Kidney (tissue), 14 donors: ENCODE data around the gene DST. TPM values are rescaled to one million over a fixed set of nuclear protein-coding genes. Genes with fewer than 3 reads are reported as not detected.
A peak's percentile ranks its signal among the peaks of the same experiment; 100 is the strongest.

Source experiments
- DNase-seq, 5 donors: peaks; one replicate each; pipeline ENCODE4 v3.0.0-alpha.2; 2013 to 2020
- FAIRE-seq: peaks from 2 replicates; lab custom pipeline; 2012; peaks lifted over from hg19 to GRCh38; lab: Jason Lieb, UNC
- H3K27ac ChIP-seq, 2 donors: one replicate each; pipeline ENCODE4 v1.7.0; 2013; ENCODE audit warnings: low read depth in 2 of 2, low read length in 2 of 2, inconsistent platforms in 1 of 2
- H3K27me3 ChIP-seq: one replicate; pipeline ENCODE4 v1.7.1; 2013; ENCODE audit warnings: low read length, inconsistent platforms; ENCODE audit not compliant: control insufficient read depth, insufficient read depth
- H3K36me3 ChIP-seq, 3 donors: one replicate each; pipeline versions ENCODE4 v1.7.0 to v1.7.1; 2013; ENCODE audit warnings: low read length in 3 of 3, control low read depth in 1 of 3, inconsistent platforms in 1 of 3; ENCODE audit not compliant: insufficient read depth in 3 of 3, control insufficient read depth in 2 of 3
- H3K4me1 ChIP-seq, 3 donors: one replicate each; pipeline versions ENCODE4 v1.7.0 to v1.7.1; 2013; ENCODE audit warnings: low read length in 3 of 3, inconsistent platforms in 1 of 3, low read depth in 1 of 3; ENCODE audit not compliant: control insufficient read depth in 2 of 3, insufficient read depth in 2 of 3
- H3K4me3 ChIP-seq, 3 donors: one replicate each; pipeline versions ENCODE4 v1.7.0 to v1.8.1; 2013; ENCODE audit warnings: low read length in 3 of 3, control low read depth in 1 of 3, inconsistent platforms in 1 of 3
- H3K9ac ChIP-seq, 3 donors: one replicate each; pipeline versions ENCODE4 v1.7.0 to v1.7.1; 2013; ENCODE audit warnings: low read length in 3 of 3, control low read depth in 1 of 3, inconsistent platforms in 1 of 3
- H3K9me3 ChIP-seq, 3 donors: one replicate each; pipeline versions ENCODE4 v1.7.0 to v1.7.1; 2013; ENCODE audit warnings: low read length in 3 of 3, control low read depth in 1 of 3, inconsistent platforms in 1 of 3; ENCODE audit not compliant: control insufficient read depth in 2 of 3, insufficient read depth in 1 of 3
- intact Hi-C: fragments of 100-400 bp; cut with DNase I; formaldehyde crosslinking; loops from one replicate; pipeline ENCODE4 v1.11.1; 2022
- polyA plus RNA-seq: library from polyadenylated mRNA; stranded (reverse); fragments of 350-450 nt; fragmentation: Illumina TruSeq; extraction: RNeasy Lipid Tissue Mini Kit (QIAGEN cat#74804); gene quantifications from one replicate; pipeline ENCODE4 v1.2.3, GENCODE V29; 2014; ENCODE audit warnings: low read depth, low replicate concordance; ENCODE audit not compliant: insufficient read depth
- total RNA-seq: library from RNA; stranded (reverse); fragmentation: NEBNext Ultra II Directional; extraction: Animal tissue kit (Norgen Biotek cat#: 25700); gene quantifications from one replicate; pipeline ENCODE4 v1.2.1, GENCODE V29; 2021
- TF ChIP-seq, protein P1 (sequence below): IDR thresholded peaks from 3 replicates; pipeline ENCODE4 v1.5.1; 2012; ENCODE audit warnings: mild to moderate bottlenecking, moderate library complexity, borderline replicate concordance; ENCODE audit not compliant: insufficient read depth; ENCODE audit errors: extremely low read depth
- donor health status: control.
- donor health status: control.
- donor health status: control.
- donor health status: control.
- donor health status: control.
- donor health status: DM: yes; HTN: yes; CAD: no.
- donor health status: Normal renal cell carcinoma (clear cell type).

The DST gene
- total and polyA plus RNA-seq, 2 donors from 2014 or later: 68.2 to 259 TPM

DNA sequence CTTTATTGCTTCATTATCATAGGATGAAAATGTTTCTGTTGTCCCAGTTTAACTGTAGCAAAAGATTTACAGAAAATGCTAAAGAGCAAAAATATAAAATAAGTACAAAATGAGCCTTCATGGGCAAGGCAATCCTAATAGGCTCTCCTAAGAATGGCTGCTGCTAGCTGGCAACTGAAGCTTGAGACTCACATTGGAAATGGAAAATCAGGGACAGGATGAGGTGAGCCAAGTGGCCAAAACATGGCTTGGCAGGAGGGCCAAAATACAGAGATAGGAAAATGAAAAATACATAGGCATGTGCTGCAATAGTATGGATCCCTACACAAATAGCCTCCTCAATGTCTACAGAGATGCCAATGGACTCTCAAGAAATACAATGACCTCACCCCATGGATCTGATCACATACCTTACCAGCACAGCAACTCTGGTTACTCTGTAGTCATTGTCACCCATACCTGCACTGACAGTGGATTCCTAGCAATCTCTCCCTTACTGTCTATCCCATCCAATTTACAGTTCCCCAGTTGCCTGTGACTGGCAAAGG, 105.4 kb downstream of the DST start:
- no peak overlapping the region for H3K9ac ChIP-seq
- intact Hi-C loops: no loop called here
- no peak overlapping the region for H3K27ac ChIP-seq
- DNase-seq (no peak), FAIRE-seq (no peak)
- TF ChIP-seq, protein P1, sequence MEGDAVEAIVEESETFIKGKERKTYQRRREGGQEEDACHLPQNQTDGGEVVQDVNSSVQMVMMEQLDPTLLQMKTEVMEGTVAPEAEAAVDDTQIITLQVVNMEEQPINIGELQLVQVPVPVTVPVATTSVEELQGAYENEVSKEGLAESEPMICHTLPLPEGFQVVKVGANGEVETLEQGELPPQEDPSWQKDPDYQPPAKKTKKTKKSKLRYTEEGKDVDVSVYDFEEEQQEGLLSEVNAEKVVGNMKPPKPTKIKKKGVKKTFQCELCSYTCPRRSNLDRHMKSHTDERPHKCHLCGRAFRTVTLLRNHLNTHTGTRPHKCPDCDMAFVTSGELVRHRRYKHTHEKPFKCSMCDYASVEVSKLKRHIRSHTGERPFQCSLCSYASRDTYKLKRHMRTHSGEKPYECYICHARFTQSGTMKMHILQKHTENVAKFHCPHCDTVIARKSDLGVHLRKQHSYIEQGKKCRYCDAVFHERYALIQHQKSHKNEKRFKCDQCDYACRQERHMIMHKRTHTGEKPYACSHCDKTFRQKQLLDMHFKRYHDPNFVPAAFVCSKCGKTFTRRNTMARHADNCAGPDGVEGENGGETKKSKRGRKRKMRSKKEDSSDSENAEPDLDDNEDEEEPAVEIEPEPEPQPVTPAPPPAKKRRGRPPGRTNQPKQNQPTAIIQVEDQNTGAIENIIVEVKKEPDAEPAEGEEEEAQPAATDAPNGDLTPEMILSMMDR: no peak
- H3K4me3 ChIP-seq: peak overlapping the region in 2 of 3 donors; percentile 23 to 25
- peaks cover 3 to 8% (median 4%) of the 10 kb centered on the region in 3 donors for H3K4me1 ChIP-seq
- no peaks in the 10 kb centered on the region for H3K9me3 ChIP-seq
- H3K36me3 ChIP-seq: peaks cover 0 to 3% (median 2%) of the 10 kb centered on the region in 3 donors
- H3K27me3 ChIP-seq: no peaks in the 10 kb centered on the region

DNA sequence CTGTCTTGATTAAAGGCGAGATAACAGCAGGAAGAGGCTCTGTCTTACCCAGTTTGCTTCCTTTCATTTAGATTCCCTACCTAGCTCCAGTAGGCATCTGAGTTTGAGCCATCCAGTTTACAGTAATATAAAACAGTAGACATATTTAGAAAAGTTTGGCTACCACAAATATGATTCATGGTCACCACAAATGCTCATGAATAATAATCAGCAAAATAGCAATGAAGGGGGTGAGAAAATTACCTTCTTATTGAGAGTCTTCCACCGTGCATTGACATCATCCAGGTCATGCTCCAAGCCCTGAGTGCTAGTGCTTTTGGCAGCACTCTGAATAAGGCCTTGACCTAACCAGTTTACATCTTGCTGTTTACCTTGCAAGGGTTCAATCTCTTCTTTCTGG, 106.2 kb downstream of the DST start:
- Histone ChIP-seq H3K27me3 (no peaks in the 10 kb centered on the region), H3K27ac (no peak overlapping the region), H3K36me3 (peaks cover 2 to 10% (median 7%) of the 10 kb centered on the region in 3 donors), H3K4me3 (no peak overlapping the region), H3K9ac (no peak overlapping the region), H3K4me1 (peaks cover 3 to 8% (median 4%) of the 10 kb centered on the region in 3 donors), H3K9me3 (no peaks in the 10 kb centered on the region)
- DNase-seq (no peak), FAIRE-seq (no peak)
- intact Hi-C loops: no loop called here
- TF ChIP-seq, protein P1: no peak

DNA sequence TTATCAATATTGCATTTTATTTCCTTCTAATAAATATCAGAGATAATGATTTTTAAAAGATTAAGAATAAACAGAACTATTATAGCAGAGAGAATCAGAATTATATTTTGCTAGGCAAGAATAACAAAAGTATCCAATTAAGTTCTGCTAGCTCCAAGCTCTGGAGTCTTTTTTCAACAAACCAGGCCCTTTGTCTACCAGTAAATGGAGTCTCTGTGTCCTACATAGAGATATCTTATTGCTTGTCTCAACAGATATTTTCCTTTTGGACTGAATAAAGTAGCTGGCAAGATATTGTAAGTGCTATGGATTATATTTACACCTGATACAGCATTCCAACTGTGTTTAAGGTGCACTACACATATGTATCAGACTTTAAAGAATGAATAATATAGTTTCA, 107.1 kb downstream of the DST start:
- Histone ChIP-seq H3K4me1 (peaks cover 0 to 8% (median 4%) of the 10 kb centered on the region in 3 donors), H3K9me3 (no peaks in the 10 kb centered on the region), H3K27ac (no peak overlapping the region), H3K36me3 (peaks cover 2 to 10% (median 9%) of the 10 kb centered on the region in 3 donors), H3K9ac (no peak overlapping the region), H3K27me3 (no peaks in the 10 kb centered on the region), H3K4me3 (no peak overlapping the region)
- FAIRE-seq (no peak), DNase-seq (no peak)
- TF ChIP-seq, protein P1: no peak
- intact Hi-C loops: no loop called here
